Measurements from ENCODE around the gene LHFPL3. TPM values are rescaled to one million over a fixed set of nuclear protein-coding genes. Genes with fewer than 3 reads are reported as not detected.
"Not testable (repeated sequence)": the region's sequence is repeated elsewhere in the genome, so short reads cannot be mapped to it uniquely, and the experiment has no call there.

LHFPL3 gene
- total RNA-seq, 1 experiment from 2014 or later: not detected

GRCh38 chr7:104700336-104700735 is 371.9 kb downstream of the LHFPL3 start:
- DNase-seq: no peak
- Histone ChIP-seq H3K79me2 (ENCODE audit: low read depth) (no peaks in the 10 kb centered on the region), H3K4me3 (no peak overlapping the region), H3K9me2 (ENCODE audit: insufficient read depth) (no peaks in the 10 kb centered on the region), H3K27me3 (ENCODE audit: insufficient read depth, low read depth) (no peaks in the 10 kb centered on the region), H3K4me2 (no peak overlapping the region), H3F3A (ENCODE audit: insufficient read depth, low read depth) (no peaks in the 10 kb centered on the region), H3K36me3 (ENCODE audit: low read depth) (no peaks in the 10 kb centered on the region), H3K4me1 (replicated peaks; ENCODE audit: insufficient read depth) (no peaks in the 10 kb centered on the region), H3K27ac (no peak overlapping the region), H2AFZ (no peak overlapping the region), H4K20me1 (ENCODE audit: insufficient read depth) (no peaks in the 10 kb centered on the region), H3K9me3 (ENCODE audit: insufficient read depth, low read depth) (no peaks in the 10 kb centered on the region)
- no peak for TF ChIP-seq CTCF (conservative IDR thresholded peaks at IDR 0.05)
- no peak for TF ChIP-seq EZH2 (IDR thresholded peaks at IDR 0.05; ENCODE audit: low read depth)
- CTCF ChIA-PET: no interaction called here
- no TSS peak for BruUV-seq (replicated peaks)
- intact Hi-C loops (cut with micrococcal nuclease; ENCODE audit: unreplicated experiment): no loop called here
- POLR2A ChIA-PET (ENCODE audit: unreplicated experiment): no interaction called here

GRCh38 chr7:104721027-104721426 is 392.6 kb downstream of the LHFPL3 start:
- POLR2A ChIA-PET (ENCODE audit: unreplicated experiment); H3K4me1 ChIP-seq (replicated peaks; ENCODE audit: insufficient read depth); H3K27ac ChIP-seq; H4K20me1 ChIP-seq (ENCODE audit: insufficient read depth); intact Hi-C loops (cut with micrococcal nuclease; ENCODE audit: unreplicated experiment); H3K36me3 ChIP-seq (ENCODE audit: low read depth); BruUV-seq (replicated peaks); H3K9me2 ChIP-seq (ENCODE audit: insufficient read depth); H3K4me2 ChIP-seq; CTCF ChIA-PET; H3K79me2 ChIP-seq (ENCODE audit: low read depth); H3K9me3 ChIP-seq (ENCODE audit: insufficient read depth, low read depth); H2AFZ ChIP-seq; H3K27me3 ChIP-seq (ENCODE audit: insufficient read depth, low read depth); H3F3A ChIP-seq (ENCODE audit: insufficient read depth, low read depth); DNase-seq; H3K4me3 ChIP-seq: not testable (repeated sequence)

- no TSS peak for BruUV-seq (replicated peaks)
- H4K20me1 ChIP-seq (ENCODE audit: insufficient read depth): no peaks in the 10 kb centered on the region
These were observed 394.6 kb downstream of the LHFPL3 start for GRCh38 chr7:104723001-104723400.

More at GRCh38 chr7:104723001-104723400, 394.6 kb downstream of the LHFPL3 start:
- no peaks in the 10 kb centered on the region for H3K9me3 ChIP-seq (ENCODE audit: insufficient read depth, low read depth)
- no peak overlapping the region for H3K27ac ChIP-seq
- no peaks in the 10 kb centered on the region for H3K79me2 ChIP-seq (ENCODE audit: low read depth)
- POLR2A ChIA-PET (ENCODE audit: unreplicated experiment): no interaction called here
- H3K9me2 ChIP-seq (ENCODE audit: insufficient read depth): no peaks in the 10 kb centered on the region
- no peak overlapping the region for H3K4me2 ChIP-seq
- CTCF ChIA-PET: no interaction called here
- H3K4me1 ChIP-seq (replicated peaks; ENCODE audit: insufficient read depth): no peaks in the 10 kb centered on the region
- intact Hi-C loops (cut with micrococcal nuclease; ENCODE audit: unreplicated experiment): no loop called here
- TF ChIP-seq CTCF (conservative IDR thresholded peaks at IDR 0.05) (no peak), EZH2 (IDR thresholded peaks at IDR 0.05; ENCODE audit: low read depth) (no peak)
- H3K36me3 ChIP-seq (ENCODE audit: low read depth): no peaks in the 10 kb centered on the region
- H3K4me3 ChIP-seq: no peak overlapping the region
- DNase-seq: no peak
- H2AFZ ChIP-seq: no peak overlapping the region
- no peaks in the 10 kb centered on the region for H3K27me3 ChIP-seq (ENCODE audit: insufficient read depth, low read depth)
- H3F3A ChIP-seq (ENCODE audit: insufficient read depth, low read depth): no peaks in the 10 kb centered on the region
